HepG2 (cell line): ENCODE measurements around the gene TLE1. TPM values are rescaled to one million over a fixed set of nuclear protein-coding genes. Genes with fewer than 3 reads are reported as not detected.

Source experiments
- ATAC-seq: fragments of 200-7000 bp; cut with Tn5 transposase; 3 replicates; pipeline ENCODE4 v1.9.1; 2020; ENCODE audit warnings: mild to moderate bottlenecking, moderate library complexity
- BruUV-seq: library from RNA; stranded (reverse); fragments of 400-500 nt; replicated peaks from 2 replicates; lab custom pipeline; 2021; lab: Mats Ljungman, UMichigan
- CTCF ChIA-PET: fragments of 300-600 bp; formaldehyde crosslinking; extraction: SDS; loops from one replicate; lab custom pipeline; 2021; ENCODE audit warnings: low total read pairs, inconsistent platforms, low intra/inter-chr PET ratio; lab: Yijun Ruan, JAX
- POLR2A ChIA-PET: fragments of 350-600 bp; sonication (Branson Sonifier 250); formaldehyde crosslinking; loops from one replicate; lab custom pipeline; 2020; ENCODE audit warnings: antibody characterized with exemption, inconsistent platforms; lab: Yijun Ruan, JAX
- DNase-seq: peaks from one replicate; pipeline ENCODE4 v3.0.0-alpha.2; 2015; ENCODE audit warnings: low spot score
- FAIRE-seq: peaks from 3 replicates; lab custom pipeline; 2011; peaks lifted over from hg19 to GRCh38; lab: Jason Lieb, UNC
- H2AFZ ChIP-seq: one replicate; pipeline ENCODE4 v1.6.1; 2011; ENCODE audit warnings: low read length, inconsistent platforms
- H3K27ac ChIP-seq: fragments of 300-600 bp; 3 replicates; pipeline ENCODE4 v1.8.0; 2011; ENCODE audit warnings: mixed run types, mild to moderate bottlenecking, mixed read lengths, low read length, inconsistent platforms; ENCODE audit not compliant: insufficient read depth; ENCODE audit errors: extremely low read length
- H3K27me3 ChIP-seq, 2 experiments: fragments of 200-600 bp in 1 of 2; 2 replicates in 1 of 2; 3 replicates in 1 of 2; pipeline versions ENCODE4 v1.6.0 to v1.8.0; 2011; ENCODE audit warnings: low read length in 2 of 2, mild to moderate bottlenecking in 2 of 2, moderate library complexity in 2 of 2, inconsistent platforms in 1 of 2; ENCODE audit not compliant: insufficient read depth in 2 of 2, control insufficient read depth in 1 of 2
- H3K36me3 ChIP-seq, 2 experiments: fragments of 200-600 bp in 1 of 2; replicated peaks in 1 of 2; 2 replicates in 1 of 2; 3 replicates in 1 of 2; pipeline versions ENCODE4 v1.5.1 to v1.8.0; 2011; ENCODE audit warnings: low read length in 2 of 2, inconsistent platforms in 1 of 2; ENCODE audit not compliant: insufficient read depth in 2 of 2, control insufficient read depth in 1 of 2
- H3K4me1 ChIP-seq: 2 replicates; pipeline ENCODE4 v1.5.1; 2012; ENCODE audit warnings: low read length, inconsistent platforms; ENCODE audit not compliant: insufficient read depth
- H3K4me2 ChIP-seq: 2 replicates; pipeline ENCODE4 v1.6.0; 2011; ENCODE audit warnings: low read depth, low read length, inconsistent platforms
- H3K4me3 ChIP-seq, 3 experiments: fragments of 200-600 bp in 1 of 3; sonication (generic), shearing (Covaris generic) in 1 of 3; replicated peaks in 1 of 3; 2 replicates each; pipeline ENCODE4 v1.5.1; 2011 to 2016; ENCODE audit warnings: low read length in 3 of 3, inconsistent platforms in 2 of 3, low read depth in 2 of 3, mild to moderate bottlenecking in 2 of 3, control low read depth in 1 of 3, mixed read lengths in 1 of 3; ENCODE audit not compliant: insufficient read depth in 1 of 3
- H3K79me2 ChIP-seq: one replicate; pipeline ENCODE4 v1.6.1; 2011; ENCODE audit warnings: low read length, inconsistent platforms; ENCODE audit not compliant: insufficient read depth
- H3K9ac ChIP-seq: 2 replicates; pipeline ENCODE4 v1.6.0; 2011; ENCODE audit warnings: mild to moderate bottlenecking, low read depth, low read length, inconsistent platforms; ENCODE audit not compliant: insufficient read depth
- H3K9me3 ChIP-seq: 2 replicates; pipeline ENCODE4 v1.5.1; 2012; ENCODE audit warnings: mild to moderate bottlenecking, low read length
- H4K20me1 ChIP-seq: 2 replicates; pipeline ENCODE4 v1.6.0; 2011; ENCODE audit warnings: inconsistent platforms, mild to moderate bottlenecking, low read length, moderate library complexity; ENCODE audit not compliant: insufficient read depth
- CEBPG ChIP-seq: IDR thresholded peaks from 2 replicates; pipeline ENCODE4 v1.6.1; 2016
- CENPBD1 ChIP-seq: sonication (generic); formaldehyde crosslinking; IDR thresholded peaks from 2 replicates; pipeline ENCODE4 v1.8.0; 2022; ENCODE audit warnings: missing genetic modification reagents, low read depth, mild to moderate bottlenecking, borderline replicate concordance
- DNMT1 ChIP-seq: sonication (generic); formaldehyde crosslinking; IDR thresholded peaks from 2 replicates; pipeline ENCODE4 v1.5.1; 2020; ENCODE audit warnings: mild to moderate bottlenecking, missing genetic modification reagents
- GATAD1 ChIP-seq: IDR thresholded peaks from 2 replicates; pipeline ENCODE4 v1.6.1; 2016; ENCODE audit warnings: missing genetic modification reagents, missing compliant biosample characterization
- MTF1 ChIP-seq: sonication (generic); formaldehyde crosslinking; IDR thresholded peaks from 2 replicates; pipeline ENCODE4 v1.5.0; 2020; ENCODE audit warnings: missing genetic modification reagents
- NR2F2 ChIP-seq: IDR thresholded peaks from 2 replicates; pipeline ENCODE4 v1.6.1; 2012; ENCODE audit warnings: low read depth, inconsistent platforms, borderline replicate concordance
- PRPF4 ChIP-seq: fragments of 200-400 bp; formaldehyde crosslinking; IDR thresholded peaks from 2 replicates; pipeline ENCODE4 v1.6.1; 2016; ENCODE audit warnings: low read length, low read depth; ENCODE audit not compliant: poor library complexity, severe bottlenecking
- RCOR2 ChIP-seq: IDR thresholded peaks from 2 replicates; pipeline ENCODE4 v1.6.1; 2016; ENCODE audit warnings: missing biosample characterization, missing genetic modification reagents
- SAP130 ChIP-seq: IDR thresholded peaks from 2 replicates; pipeline ENCODE4 v1.6.1; 2016; ENCODE audit warnings: low read depth
- ZNF343 ChIP-seq: sonication (generic); formaldehyde crosslinking; IDR thresholded peaks from 2 replicates; pipeline ENCODE4 v1.4.0; 2020; ENCODE audit warnings: mild to moderate bottlenecking, missing genetic modification reagents
- ZNF430 ChIP-seq: sonication (generic); formaldehyde crosslinking; IDR thresholded peaks from 2 replicates; pipeline ENCODE4 v1.9.0; 2021; ENCODE audit warnings: mild to moderate bottlenecking, missing genetic modification reagents
- ZNF574 ChIP-seq: sonication (generic); formaldehyde crosslinking; IDR thresholded peaks from 2 replicates; pipeline ENCODE4 v1.4.0; 2020; ENCODE audit warnings: missing genetic modification reagents
- ZNF607 ChIP-seq: sonication (generic); formaldehyde crosslinking; IDR thresholded peaks from 2 replicates; pipeline ENCODE4 v1.5.1; 2020; ENCODE audit warnings: missing genetic modification reagents, mild to moderate bottlenecking, borderline replicate concordance
- ZNF614 ChIP-seq: IDR thresholded peaks from 2 replicates; pipeline ENCODE4 v1.6.1; 2018; ENCODE audit warnings: missing biosample characterization, missing genetic modification reagents, inconsistent platforms, borderline replicate concordance
- ZNF616 ChIP-seq: sonication (generic); formaldehyde crosslinking; IDR thresholded peaks from 2 replicates; pipeline ENCODE4 v1.5.0; 2020; ENCODE audit warnings: low read depth, mild to moderate bottlenecking, missing genetic modification reagents
- WGBS: methylation state at CpG from one replicate; pipeline ENCODE4 v1.1.6; 2017; ENCODE audit warnings: low lambda C conversion rate; 5-methylcytosine and 5-hydroxymethylcytosine counted together
- in situ Hi-C: cut with HindIII; loops from 2 replicates; pipeline ENCODE4 v1.10.0; 2017; ENCODE audit warnings: low pct_unique_long_range_greater_than_20kb; ENCODE audit not compliant: extremely low pct_ligation_motif_present
- intact Hi-C: fragments of 100-400 bp; cut with micrococcal nuclease; formaldehyde crosslinking; loops from one replicate; pipeline ENCODE4 v1.10.0; 2022; ENCODE audit not compliant: unreplicated experiment
- polyA plus RNA-seq, 8 experiments: library from polyadenylated mRNA; depleted of rRNA in 3 of 8; stranded (reverse) in 7 of 8; unstranded in 1 of 8; fragments of >200 nt; fragmentation: Illumina TruSeq in 4 of 8; extraction: Trizol in 4 of 8; gene quantifications; 2 replicates each; pipeline versions ENCODE4 v1.2.1 to v1.2.3, GENCODE V29; 2011 to 2016; ENCODE audit warnings: low read depth in 4 of 8, missing spikeins in 1 of 8, mixed read lengths in 1 of 8; ENCODE audit not compliant: insufficient read depth in 1 of 8
- total RNA-seq, 5 experiments: library from RNA; depleted of rRNA; stranded (reverse); fragments of >200 nt; fragmentation: Illumina TruSeq; extraction: Trizol; gene quantifications; 2 replicates each; pipeline ENCODE4 v1.2.3, GENCODE V29; 2016; ENCODE audit warnings: low read depth in 1 of 5
- TF ChIP-seq, protein P1 (sequence below): sonication (generic); formaldehyde crosslinking; IDR thresholded peaks from 2 replicates; pipeline ENCODE4 v1.4.0; 2020; ENCODE audit warnings: mild to moderate bottlenecking, missing genetic modification reagents

TLE1 gene
- total and polyA plus RNA-seq, 2 of the 13 experiments (the other 11 are each of a cell fraction or from before 2014, with no cell fraction given): 35.9 to 109 TPM

GRCh38 chr9:81598811-81599210, 90.5 kb downstream of the TLE1 start:
- Histone ChIP-seq H3K9me3 (no peaks in the 10 kb centered on the region), H4K20me1 (no peaks in the 10 kb centered on the region), H3K4me3 (no peak overlapping the region), H3K79me2 (peaks cover 4% of the 10 kb centered on the region), H3K9ac (no peak overlapping the region), H2AFZ (no peak overlapping the region), H3K4me1 (peaks cover 26% of the 10 kb centered on the region; the same call in 1 of the 2 replicates), H3K4me2 (no peak overlapping the region), H3K36me3 (peaks cover 23 to 76% of the 10 kb centered on the region in 2 experiments), H3K27ac (no peak overlapping the region), H3K27me3 (no peaks in the 10 kb centered on the region)
- 100% methylated on average over 1 of the region's 1 CpG for WGBS
- intact Hi-C loops (no loop called here), in situ Hi-C loops (no loop called here)
- no TSS peak for BruUV-seq
- DNase-seq: no peak
- no peak for ATAC-seq
- FAIRE-seq: no peak
- POLR2A ChIA-PET: no interaction called here
- no peak for TF ChIP-seq ZNF607 (CRISPR knock-in tag)
- no peak for TF ChIP-seq RCOR2 (CRISPR knock-in tag)
- TF ChIP-seq ZNF616 (CRISPR knock-in tag): no peak
- no peak for TF ChIP-seq NR2F2
- no peak for TF ChIP-seq CENPBD1 (CRISPR knock-in tag)
- no peak for TF ChIP-seq ZNF343
- TF ChIP-seq GATAD1 (CRISPR knock-in tag): no peak
- CTCF ChIA-PET: no interaction called here

GRCh38 chr9:81598123-81598497, 91.2 kb downstream of the TLE1 start:
- no peak overlapping the region for H3K4me3 ChIP-seq
- no peaks in the 10 kb centered on the region for H4K20me1 ChIP-seq
- H2AFZ ChIP-seq: no peak overlapping the region
- ATAC-seq: no peak
- peaks cover 4% of the 10 kb centered on the region for H3K79me2 ChIP-seq
- no peaks in the 10 kb centered on the region for H3K9me3 ChIP-seq
- DNase-seq: no peak
- peaks cover 24 to 74% of the 10 kb centered on the region in 2 experiments for H3K36me3 ChIP-seq
- BruUV-seq: no TSS peak
- H3K27ac ChIP-seq: no peak overlapping the region
- H3K9ac ChIP-seq: no peak overlapping the region
- POLR2A ChIA-PET: no interaction called here
- peaks cover 32% of the 10 kb centered on the region for H3K4me1 ChIP-seq
- TF ChIP-seq SAP130 (no peak), DNMT1 (CRISPR knock-in tag) (no peak), CEBPG (CRISPR knock-in tag) (no peak), PRPF4 (no peak), MTF1 (no peak), ZNF430 (CRISPR knock-in tag) (no peak), ZNF614 (CRISPR knock-in tag) (no peak), ZNF574 (no peak)
- TF ChIP-seq, protein P1, sequence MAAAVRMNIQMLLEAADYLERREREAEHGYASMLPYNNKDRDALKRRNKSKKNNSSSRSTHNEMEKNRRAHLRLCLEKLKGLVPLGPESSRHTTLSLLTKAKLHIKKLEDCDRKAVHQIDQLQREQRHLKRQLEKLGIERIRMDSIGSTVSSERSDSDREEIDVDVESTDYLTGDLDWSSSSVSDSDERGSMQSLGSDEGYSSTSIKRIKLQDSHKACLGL (CRISPR knock-in tag): no peak
- TF ChIP-seq, all 625 proteins: peak for 0
- no peaks in the 10 kb centered on the region for H3K27me3 ChIP-seq
- no peak for FAIRE-seq
- in situ Hi-C loops (no loop called here), intact Hi-C loops (no loop called here)
- WGBS: 96% methylated on average over 9 of the region's 9 CpGs
- H3K4me2 ChIP-seq: no peak overlapping the region
- CTCF ChIA-PET: no interaction called here
